DMS114 treated with DMSO at 0.1 percent for 48 hours (cell line): ENCODE data around the gene NPIPA3.
"Not testable (repeated sequence)": the region's sequence is repeated elsewhere in the genome, so short reads cannot be mapped to it uniquely, and the experiment has no call there.

Experiments
- DNase-seq: peaks from one replicate; lab custom pipeline; 2025; ENCODE audit not compliant: unreplicated experiment; lab: John Stamatoyannopoulos, UW

Gene NPIPA3

DNA sequence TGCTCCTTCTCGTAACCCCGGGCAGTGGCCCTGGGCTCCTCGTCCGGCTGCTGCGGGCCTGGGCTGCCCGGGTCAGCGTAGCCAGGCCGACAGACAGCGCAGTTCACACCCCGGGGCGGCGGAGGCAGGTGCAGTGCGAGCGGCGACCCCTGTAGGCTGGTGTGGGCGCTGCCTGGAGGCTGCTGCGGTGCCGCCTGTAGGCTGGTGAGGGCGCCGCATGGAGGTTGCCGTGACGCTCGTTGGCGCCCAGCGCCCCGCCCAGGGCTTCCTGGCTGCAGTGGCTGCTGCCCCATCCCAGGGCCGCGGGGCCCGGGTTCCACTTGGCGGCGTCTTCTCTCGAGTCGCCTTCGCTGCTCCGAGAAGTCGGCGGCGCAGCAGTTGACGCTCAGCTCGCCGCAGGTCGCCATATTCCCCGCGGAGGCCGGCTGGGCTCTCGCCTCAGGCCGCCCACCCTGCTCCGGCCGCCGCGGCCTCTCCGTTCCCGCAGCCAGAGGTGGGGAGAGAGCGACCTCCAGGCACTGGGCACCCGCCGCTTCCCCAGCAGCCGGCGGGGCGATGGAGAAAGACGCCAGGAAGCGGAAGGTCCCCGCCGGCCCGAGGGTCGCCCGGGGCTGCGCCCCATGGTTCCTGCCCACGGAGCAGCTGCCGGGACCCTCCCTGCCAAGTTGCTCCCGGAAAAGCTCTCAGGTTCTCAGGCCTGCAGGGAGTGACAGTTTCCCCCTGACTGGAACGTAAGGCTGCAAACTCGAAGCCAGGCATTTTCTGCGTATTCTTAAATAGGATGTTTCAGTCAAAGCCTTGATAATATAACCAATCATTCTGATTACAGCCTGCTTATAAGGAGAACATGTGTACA lies 39.3 kb downstream of the NPIPA3 start, which contains the start of gene NPIPA2:
TSS of gene NPIPA2 (plus strand) at position 261 of the 856 bp plus-strand sequence. CDS start 5,533 bp downstream, outside the sequence.
- not testable (repeated sequence) for DNase-seq

DNA sequence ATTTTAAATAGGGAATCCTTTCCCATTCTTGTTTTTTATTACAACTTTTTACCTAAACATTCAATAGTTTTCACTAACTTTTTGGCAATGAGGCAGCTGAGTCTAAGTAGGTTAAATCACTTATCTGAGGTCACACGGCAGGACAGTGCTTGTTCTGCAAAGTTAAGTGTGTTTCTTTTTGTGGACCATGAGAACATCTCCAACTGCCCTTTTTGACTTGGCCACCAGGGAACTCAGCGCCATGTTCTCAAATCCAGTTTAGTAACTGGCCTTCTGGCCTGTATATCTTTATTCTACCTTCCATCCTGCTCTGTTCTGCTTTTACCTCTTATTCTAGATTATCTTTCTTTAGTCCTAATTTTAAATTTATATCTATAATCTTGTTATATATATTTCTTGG lies 70.4 kb downstream of the NPIPA3 start:
- DNase-seq = not testable (repeated sequence)

DNA sequence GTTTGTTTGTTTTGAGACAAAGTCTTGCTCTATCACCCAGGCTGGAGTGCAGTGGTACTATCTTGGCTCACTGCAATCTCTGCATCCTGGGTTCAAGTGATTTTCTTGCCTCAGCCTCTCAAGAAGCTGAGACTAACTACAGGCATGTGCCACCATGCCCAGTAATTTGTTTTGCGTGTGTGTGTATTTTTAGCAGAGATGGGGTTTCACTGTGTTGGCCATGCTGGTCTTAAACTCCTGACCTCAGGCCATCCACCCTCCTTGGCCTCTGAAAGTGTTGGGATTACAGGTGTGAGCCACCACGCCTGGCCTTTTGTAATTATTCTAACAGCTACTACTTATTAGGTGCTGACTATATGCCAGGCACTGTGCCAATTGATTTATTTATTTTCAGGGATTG lies 72.4 kb downstream of the NPIPA3 start:
- DNase-seq = not testable (repeated sequence)
